Spleen (tissue), 11 donors: ENCODE data around the gene SLC25A48. TPM values are rescaled to one million over a fixed set of nuclear protein-coding genes. Genes with fewer than 3 reads are reported as not detected.

Experiments
- DNase-seq: peaks from one replicate; pipeline ENCODE4 v3.0.0-alpha.2; 2020
- H3K27ac ChIP-seq, 8 donors: fragments of 200-600 bp; sonication (generic) in 7 of 8; 1 replicate in 4 of 8; 2 replicates in 4 of 8; pipeline versions ENCODE4 v1.5.0 to v1.8.0; 2016 to 2021; ENCODE audit warnings: inconsistent platforms in 4 of 8, mild to moderate bottlenecking in 4 of 8, moderate library complexity in 1 of 8
- H3K27me3 ChIP-seq, 7 donors: fragments of 200-600 bp; sonication (generic) in 6 of 7; replicated peaks in 1 of 7; 1 replicate in 4 of 7; 2 replicates in 3 of 7; pipeline versions ENCODE4 v1.5.0 to v1.8.0; 2016 to 2021; ENCODE audit warnings: inconsistent platforms in 3 of 7, mild to moderate bottlenecking in 1 of 7
- H3K36me3 ChIP-seq, 6 donors: fragments of 200-600 bp; sonication (generic) in 5 of 6; 1 replicate in 4 of 6; 2 replicates in 2 of 6; pipeline versions ENCODE4 v1.5.0 to v1.8.0; 2016 to 2021; ENCODE audit warnings: inconsistent platforms in 2 of 6
- H3K4me1 ChIP-seq, 6 donors: fragments of 200-600 bp; sonication (generic) in 5 of 6; 1 replicate in 3 of 6; 2 replicates in 3 of 6; pipeline versions ENCODE4 v1.5.0 to v1.8.0; 2016 to 2021; ENCODE audit warnings: inconsistent platforms in 3 of 6
- H3K4me3 ChIP-seq, 8 donors: fragments of 200-600 bp; sonication (generic) in 7 of 8; 1 replicate in 4 of 8; 2 replicates in 4 of 8; pipeline versions ENCODE4 v1.5.0 to v1.8.0; 2016 to 2021; ENCODE audit warnings: inconsistent platforms in 4 of 8, mild to moderate bottlenecking in 4 of 8, moderate library complexity in 2 of 8
- H3K9me3 ChIP-seq, 8 donors: fragments of 200-600 bp; sonication (generic) in 7 of 8; 1 replicate in 4 of 8; 2 replicates in 4 of 8; pipeline versions ENCODE4 v1.5.0 to v1.8.0; 2016 to 2021; ENCODE audit warnings: inconsistent platforms in 4 of 8
- POLR2A ChIP-seq, 3 donors: fragments of 450-650 bp; IDR thresholded peaks; one replicate each; pipeline ENCODE4 v1.5.1; 2017; ENCODE audit warnings: antibody characterized with exemption in 3 of 3, mild to moderate bottlenecking in 1 of 3
- POLR2AphosphoS5 ChIP-seq, 3 donors: sonication (generic); formaldehyde crosslinking; IDR thresholded peaks; one replicate each; pipeline ENCODE4 v1.5.1; 2017; ENCODE audit warnings: antibody characterized with exemption in 3 of 3
- whole genome bisulfite sequencing, 5 donors: extraction: QIAGEN DNeasy Blood & Tissue Kit in 3 of 5; methylation state at CpG; one replicate each; pipeline versions ENCODE4 v1.1.5 to v1.1.7; 2013 to 2018; 5-methylcytosine and 5-hydroxymethylcytosine counted together
- intact Hi-C: fragments of 100-400 bp; cut with DNase I; formaldehyde crosslinking; loops from one replicate; pipeline ENCODE4 v1.15.0; 2023; ENCODE audit warnings: low total_unique reads
- polyA plus RNA-seq, 3 donors: library from polyadenylated mRNA; stranded (reverse); fragments of 200-250 nt; gene quantifications; one replicate each; pipeline ENCODE4 v1.2.1, GENCODE V29; 2013
- total RNA-seq, 7 donors: library from RNA; depleted of rRNA in 3 of 7; stranded (reverse); fragments of >200 nt in 3 of 7; fragmentation: NEBNext Ultra II Directional in 4 of 7; extraction: Animal tissue kit (Norgen Biotek cat#: 25700) in 4 of 7; gene quantifications; one replicate each; pipeline versions ENCODE4 v1.1.0 to v1.2.1, GENCODE V29; 2016 to 2021
- TF ChIP-seq, protein P1 (sequence below), 11 experiments: fragments of 200-600 bp in 7 of 11; fragments of 450-650 bp in 4 of 11; sonication (generic) in 4 of 11; IDR thresholded peaks in 8 of 11; conservative IDR thresholded peaks in 3 of 11; 1 replicate in 7 of 11; 2 replicates in 4 of 11; pipeline versions ENCODE4 v1.4.0 to v1.8.0; 2016 to 2021; ENCODE audit warnings: antibody characterized with exemption in 11 of 11, inconsistent platforms in 4 of 11, mild to moderate bottlenecking in 1 of 11
- donor health status: healthy with polysubstance abuse.
- donor health status: DM: no; HTN: no; CAD: no; lungs with moderate emphysema.
- donor health status: DM: no; HTN: no; CAD: no.
- donor health status: Bipolar disorder and iron deficiency.
- donor health status: healthy.
- donor health status: DM: no; HTN: no; CAD: no.
- donor health status: DM: yes; HTN: yes; CAD: no.

Gene SLC25A48
- total and polyA plus RNA-seq, 10 donors = 0.06 to 0.66 (median 0.33) TPM; not detected in 7

DNA sequence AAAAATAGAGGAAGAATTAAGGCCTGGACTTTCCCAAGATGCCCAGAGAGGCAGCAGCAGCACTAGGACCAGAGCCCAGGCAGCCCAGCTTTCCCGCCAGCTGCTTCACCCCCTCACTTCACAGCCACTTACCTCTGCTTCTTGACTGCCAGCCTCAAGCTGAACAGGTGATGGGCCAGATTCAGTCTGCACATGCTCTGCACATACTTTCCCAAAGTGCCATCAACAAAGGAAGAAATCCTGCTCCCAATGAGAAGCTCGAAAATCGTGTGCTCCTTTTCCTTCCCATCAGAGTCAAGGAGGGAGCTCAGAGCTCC lies 4.1 kb upstream of the SLC25A48 start:
- Histone ChIP-seq H3K27me3 (peaks cover 0 to 62% (median 23%) of the 10 kb centered on the region in 7 donors), H3K4me3 (no peak overlapping the region), H3K27ac (no peak overlapping the region), H3K9me3 (no peaks in the 10 kb centered on the region), H3K4me1 (peaks cover 0 to 21% (median 12%) of the 10 kb centered on the region in 6 donors), H3K36me3 (no peaks in the 10 kb centered on the region)
- 52 to 58% (median 55%) methylated on average over 3 of the region's 3 CpGs for WGBS, 5 donors
- intact Hi-C loops = loop anchor here (5.0 kb wide), 1 partner anchor 268 kb away; no protein-coding TSS in a partner anchor
- no peak for DNase-seq
- TF ChIP-seq, protein P1, sequence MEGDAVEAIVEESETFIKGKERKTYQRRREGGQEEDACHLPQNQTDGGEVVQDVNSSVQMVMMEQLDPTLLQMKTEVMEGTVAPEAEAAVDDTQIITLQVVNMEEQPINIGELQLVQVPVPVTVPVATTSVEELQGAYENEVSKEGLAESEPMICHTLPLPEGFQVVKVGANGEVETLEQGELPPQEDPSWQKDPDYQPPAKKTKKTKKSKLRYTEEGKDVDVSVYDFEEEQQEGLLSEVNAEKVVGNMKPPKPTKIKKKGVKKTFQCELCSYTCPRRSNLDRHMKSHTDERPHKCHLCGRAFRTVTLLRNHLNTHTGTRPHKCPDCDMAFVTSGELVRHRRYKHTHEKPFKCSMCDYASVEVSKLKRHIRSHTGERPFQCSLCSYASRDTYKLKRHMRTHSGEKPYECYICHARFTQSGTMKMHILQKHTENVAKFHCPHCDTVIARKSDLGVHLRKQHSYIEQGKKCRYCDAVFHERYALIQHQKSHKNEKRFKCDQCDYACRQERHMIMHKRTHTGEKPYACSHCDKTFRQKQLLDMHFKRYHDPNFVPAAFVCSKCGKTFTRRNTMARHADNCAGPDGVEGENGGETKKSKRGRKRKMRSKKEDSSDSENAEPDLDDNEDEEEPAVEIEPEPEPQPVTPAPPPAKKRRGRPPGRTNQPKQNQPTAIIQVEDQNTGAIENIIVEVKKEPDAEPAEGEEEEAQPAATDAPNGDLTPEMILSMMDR (IDR thresholded peaks at IDR 0.05 in 8 of 11, conservative IDR thresholded peaks at IDR 0.05 in 3 of 11) = peak in 3 of 11 experiments; percentile 2 to 40 (median 13)
- no peak for TF ChIP-seq POLR2A (IDR thresholded peaks at IDR 0.05)

DNA sequence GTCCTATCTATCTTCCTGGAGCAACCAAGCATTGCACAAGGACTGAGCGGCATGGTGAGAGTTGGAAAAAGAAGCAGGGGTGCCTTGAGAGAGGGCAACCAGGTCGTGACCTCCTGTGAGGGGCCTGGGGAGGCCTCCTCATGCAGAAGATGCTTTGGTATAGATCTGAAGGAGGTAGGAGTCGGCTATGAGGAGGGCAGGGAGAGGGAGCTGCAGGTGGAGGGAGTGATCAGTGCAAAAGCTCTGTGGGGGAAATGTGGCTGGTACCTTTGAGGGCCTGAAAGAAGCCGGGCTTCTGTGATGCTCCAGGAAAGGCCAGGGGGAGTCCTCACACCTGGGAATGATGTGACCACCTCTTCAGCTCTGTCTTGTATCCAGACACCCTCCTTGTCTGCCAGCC lies 3.6 kb upstream of the SLC25A48 start:
- Histone ChIP-seq H3K9me3 (no peaks in the 10 kb centered on the region), H3K27ac (no peak overlapping the region), H3K4me3 (no peak overlapping the region), H3K4me1 (peaks cover 0 to 22% (median 12%) of the 10 kb centered on the region in 6 donors), H3K36me3 (no peaks in the 10 kb centered on the region), H3K27me3 (peaks cover 0 to 67% (median 24%) of the 10 kb centered on the region in 7 donors)
- DNase-seq = no peak
- intact Hi-C loops = loop anchor here (5.0 kb wide), 1 partner anchor 269 kb away; no protein-coding TSS in a partner anchor
- WGBS, 5 donors = 57 to 72% (median 62%) methylated on average over 4 of the region's 4 CpGs
- TF ChIP-seq, protein P1 (IDR thresholded peaks at IDR 0.05 in 8 of 11, conservative IDR thresholded peaks at IDR 0.05 in 3 of 11) = no peak
- TF ChIP-seq POLR2AphosphoS5 (IDR thresholded peaks at IDR 0.05) = no peak
- TF ChIP-seq POLR2A (IDR thresholded peaks at IDR 0.05) = no peak

DNA sequence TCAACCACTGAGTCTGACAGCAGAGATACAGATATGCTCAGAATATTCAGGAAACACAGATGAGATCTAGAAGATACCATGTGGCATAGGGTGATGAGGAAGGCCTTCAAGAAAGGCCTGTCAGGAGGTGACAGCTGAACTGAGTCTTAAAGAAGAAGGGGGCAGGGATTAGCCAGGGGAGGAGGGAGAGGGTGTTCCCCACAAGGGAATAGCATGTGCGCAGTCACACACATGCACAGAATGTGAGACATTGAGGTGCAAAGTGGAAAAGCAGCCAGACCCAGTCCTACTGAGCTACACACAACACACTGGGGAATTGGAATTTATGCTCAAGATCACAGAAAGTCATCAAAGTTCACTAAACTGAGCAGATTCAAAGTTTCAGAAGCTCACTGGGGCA lies 3.0 kb upstream of the SLC25A48 start:
- Histone ChIP-seq H3K9me3 (no peaks in the 10 kb centered on the region), H3K4me3 (no peak overlapping the region), H3K27ac (no peak overlapping the region), H3K4me1 (peaks cover 0 to 22% (median 12%) of the 10 kb centered on the region in 6 donors), H3K36me3 (no peaks in the 10 kb centered on the region), H3K27me3 (peaks cover 0 to 72% (median 24%) of the 10 kb centered on the region in 7 donors)
- intact Hi-C loops = loop anchor here (5.0 kb wide), 1 partner anchor 269 kb away; no protein-coding TSS in a partner anchor
- DNase-seq = no peak
- WGBS, 5 donors = 86 to 97% (median 94%) methylated on average over 1 of the region's 1 CpG
- TF ChIP-seq, protein P1 (IDR thresholded peaks at IDR 0.05 in 8 of 11, conservative IDR thresholded peaks at IDR 0.05 in 3 of 11) = no peak
- TF ChIP-seq POLR2A (IDR thresholded peaks at IDR 0.05) = no peak
- no peak for TF ChIP-seq POLR2AphosphoS5 (IDR thresholded peaks at IDR 0.05)

DNA sequence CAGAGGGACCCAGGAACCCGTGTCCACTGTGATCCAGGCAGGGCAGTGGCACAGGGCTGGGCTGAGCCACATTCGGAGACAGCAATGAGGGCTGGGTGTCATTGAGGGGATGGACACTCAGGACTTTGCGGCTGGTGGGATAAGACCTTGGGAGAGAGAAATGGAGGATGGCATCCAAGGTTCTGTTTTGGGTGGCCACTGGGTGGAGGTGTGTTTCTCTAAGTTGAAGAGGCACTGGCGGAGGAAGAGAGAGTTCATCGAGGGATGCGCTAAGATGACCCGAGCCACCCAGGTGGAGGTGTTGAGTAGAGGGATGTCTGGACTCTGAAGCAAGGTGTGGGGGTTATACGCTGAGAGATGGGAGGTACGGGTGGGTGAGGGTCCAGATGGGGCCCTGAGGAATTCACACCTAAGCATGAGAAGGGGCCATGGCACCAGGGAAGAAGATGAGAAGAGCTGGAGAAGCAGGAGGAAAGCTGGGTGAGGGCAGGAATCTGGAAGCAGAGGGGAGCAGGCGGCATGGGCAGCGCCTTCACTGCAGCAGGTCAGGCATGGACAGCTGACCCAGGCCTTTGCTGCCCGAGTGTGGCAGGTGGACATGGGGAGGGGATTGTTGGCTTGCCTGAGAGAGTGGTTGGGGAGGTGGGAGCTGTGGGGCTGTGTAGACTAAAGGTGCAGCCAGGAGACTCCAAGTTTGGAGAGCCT lies 2.5 kb upstream of the SLC25A48 start:
- Histone ChIP-seq H3K36me3 (no peaks in the 10 kb centered on the region), H3K4me3 (no peak overlapping the region), H3K9me3 (no peaks in the 10 kb centered on the region), H3K27ac (no peak overlapping the region), H3K27me3 (peaks cover 0 to 76% (median 24%) of the 10 kb centered on the region in 7 donors), H3K4me1 (peaks cover 0 to 22% (median 12%) of the 10 kb centered on the region in 6 donors)
- intact Hi-C loops = loop anchor here (5.0 kb wide), 1 partner anchor 270 kb away; no protein-coding TSS in a partner anchor
- TF ChIP-seq, protein P1 (IDR thresholded peaks at IDR 0.05 in 8 of 11, conservative IDR thresholded peaks at IDR 0.05 in 3 of 11) = no peak
- TF ChIP-seq POLR2A (IDR thresholded peaks at IDR 0.05) = no peak
- no peak for TF ChIP-seq POLR2AphosphoS5 (IDR thresholded peaks at IDR 0.05)
- peak; percentile 70 for DNase-seq
- 79 to 89% (median 83%) methylated on average over 12 of the region's 12 CpGs for WGBS, 5 donors
